ENCODE measurements around the gene HDAC11. TPM values are rescaled to one million over a fixed set of nuclear protein-coding genes. Genes with fewer than 3 reads are reported as not detected.

Gene HDAC11
- total and polyA plus RNA-seq, 2 of the 13 experiments (the other 11 are each of a cell fraction or from before 2014, with no cell fraction given): 13.7 to 33.1 TPM

- TF ChIP-seq PBX3 (CRISPR knock-in tag; IDR thresholded peaks at IDR 0.05; ENCODE audit: borderline replicate concordance) (no peak), NR2F2 (IDR thresholded peaks at IDR 0.05; ENCODE audit: borderline replicate concordance, low read depth) (no peak), AKNA (CRISPR knock-in tag; IDR thresholded peaks at IDR 0.05; ENCODE audit: borderline replicate concordance) (no peak), ARID4A (CRISPR knock-in tag; IDR thresholded peaks at IDR 0.05; ENCODE audit: borderline replicate concordance) (no peak)
These were observed 11.3 kb downstream of the HDAC11 start (continued) for GRCh38 chr3:13491206-13491974.

All from HepG2 (cell line).